Smooth muscle cell of the pulmonary artery (primary cell): ENCODE results near the gene ZBTB39. TPM values are rescaled to one million over a fixed set of nuclear protein-coding genes. Genes with fewer than 3 reads are reported as not detected.

Experiments
- total RNA-seq: library from RNA; depleted of rRNA; stranded (reverse); fragments of >200 nt; gene quantifications from 2 replicates; pipeline ENCODE4 v1.2.3, GENCODE V29; 2014

Gene ZBTB39, protein sequence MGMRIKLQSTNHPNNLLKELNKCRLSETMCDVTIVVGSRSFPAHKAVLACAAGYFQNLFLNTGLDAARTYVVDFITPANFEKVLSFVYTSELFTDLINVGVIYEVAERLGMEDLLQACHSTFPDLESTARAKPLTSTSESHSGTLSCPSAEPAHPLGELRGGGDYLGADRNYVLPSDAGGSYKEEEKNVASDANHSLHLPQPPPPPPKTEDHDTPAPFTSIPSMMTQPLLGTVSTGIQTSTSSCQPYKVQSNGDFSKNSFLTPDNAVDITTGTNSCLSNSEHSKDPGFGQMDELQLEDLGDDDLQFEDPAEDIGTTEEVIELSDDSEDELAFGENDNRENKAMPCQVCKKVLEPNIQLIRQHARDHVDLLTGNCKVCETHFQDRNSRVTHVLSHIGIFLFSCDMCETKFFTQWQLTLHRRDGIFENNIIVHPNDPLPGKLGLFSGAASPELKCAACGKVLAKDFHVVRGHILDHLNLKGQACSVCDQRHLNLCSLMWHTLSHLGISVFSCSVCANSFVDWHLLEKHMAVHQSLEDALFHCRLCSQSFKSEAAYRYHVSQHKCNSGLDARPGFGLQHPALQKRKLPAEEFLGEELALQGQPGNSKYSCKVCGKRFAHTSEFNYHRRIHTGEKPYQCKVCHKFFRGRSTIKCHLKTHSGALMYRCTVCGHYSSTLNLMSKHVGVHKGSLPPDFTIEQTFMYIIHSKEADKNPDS
- 4.5 and 5.9 TPM in 2 replicates for total RNA-seq

DNA sequence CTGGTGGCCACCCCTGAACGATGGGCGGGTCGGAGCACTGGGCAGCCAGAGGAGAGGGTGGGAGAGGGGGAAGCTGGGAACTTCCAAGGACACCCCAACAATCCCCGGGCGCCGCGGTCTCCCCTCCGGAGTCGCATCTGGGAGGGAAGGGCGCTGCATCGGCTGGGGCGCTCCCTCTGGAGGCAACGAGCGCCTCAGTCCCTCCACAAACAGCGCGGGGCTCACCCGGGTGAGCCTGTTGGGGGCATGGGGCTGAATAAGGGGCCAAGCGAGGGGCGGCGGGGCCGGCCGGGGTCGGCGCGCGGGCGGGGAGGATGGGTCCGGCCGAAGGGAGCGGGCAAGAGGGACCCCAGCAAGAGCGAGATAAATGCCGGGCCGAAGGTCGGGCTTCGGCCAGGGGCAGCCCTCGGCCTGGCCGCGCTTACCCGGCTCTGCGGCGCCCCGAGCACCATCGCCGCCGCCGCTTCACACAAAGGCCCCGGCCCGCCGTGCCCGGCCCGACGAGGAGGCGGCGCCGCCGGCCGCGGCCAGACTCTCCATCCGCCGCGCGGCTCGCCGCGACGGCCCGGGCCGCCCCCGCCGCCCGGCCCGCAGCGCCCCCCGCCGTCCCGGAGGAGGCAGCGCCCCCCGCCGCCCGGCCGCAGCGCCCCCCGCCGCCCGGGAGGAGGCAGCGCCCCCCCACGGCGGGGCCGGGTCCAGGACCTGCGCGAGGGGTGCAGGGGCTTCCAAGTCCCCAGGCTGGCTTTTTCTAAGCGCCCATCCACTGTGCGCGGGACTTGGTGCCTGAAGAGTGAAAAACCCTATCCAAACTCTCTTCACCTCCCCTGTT, at the start of gene ZBTB39:
Gene ZBTB39, minus strand, starts transcription at position 567 of the 829 bp plus-strand sequence. CDS start 1,629 bp downstream, outside the sequence.

GRCh38 chr12:57049890-57050289, 43.5 kb upstream of the ZBTB39 start, which contains the start of gene MYO1A:
Gene MYO1A, minus strand, starts transcription at chr12:57050129. Its CDS starts 1,806 bp downstream, at chr12:57048323.

DNA sequence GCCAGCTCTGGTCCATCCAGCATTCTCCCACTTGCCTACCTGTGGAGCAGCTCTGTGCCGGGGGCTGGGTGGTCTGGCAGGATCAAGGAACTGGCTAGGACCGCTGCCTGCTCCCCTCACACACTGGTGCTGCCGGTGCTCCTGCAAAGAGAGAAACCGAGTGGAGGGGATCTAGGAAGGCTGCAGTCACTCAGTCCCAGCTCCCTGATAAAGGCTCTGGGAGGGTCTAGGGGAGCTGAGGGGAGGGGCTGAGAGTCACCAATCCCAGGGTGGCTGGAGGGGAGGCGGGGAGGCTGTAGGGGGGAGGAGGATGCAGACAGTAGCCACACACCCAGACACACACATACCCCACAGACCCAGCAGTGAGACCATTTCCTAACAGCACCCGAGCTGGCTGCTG, 10.0 kb upstream of the ZBTB39 start, which contains the start of gene TAC3:
Gene TAC3, minus strand, starts transcription at position 182 of the 400 bp plus-strand sequence. CDS start 732 bp downstream, outside the sequence.

DNA sequence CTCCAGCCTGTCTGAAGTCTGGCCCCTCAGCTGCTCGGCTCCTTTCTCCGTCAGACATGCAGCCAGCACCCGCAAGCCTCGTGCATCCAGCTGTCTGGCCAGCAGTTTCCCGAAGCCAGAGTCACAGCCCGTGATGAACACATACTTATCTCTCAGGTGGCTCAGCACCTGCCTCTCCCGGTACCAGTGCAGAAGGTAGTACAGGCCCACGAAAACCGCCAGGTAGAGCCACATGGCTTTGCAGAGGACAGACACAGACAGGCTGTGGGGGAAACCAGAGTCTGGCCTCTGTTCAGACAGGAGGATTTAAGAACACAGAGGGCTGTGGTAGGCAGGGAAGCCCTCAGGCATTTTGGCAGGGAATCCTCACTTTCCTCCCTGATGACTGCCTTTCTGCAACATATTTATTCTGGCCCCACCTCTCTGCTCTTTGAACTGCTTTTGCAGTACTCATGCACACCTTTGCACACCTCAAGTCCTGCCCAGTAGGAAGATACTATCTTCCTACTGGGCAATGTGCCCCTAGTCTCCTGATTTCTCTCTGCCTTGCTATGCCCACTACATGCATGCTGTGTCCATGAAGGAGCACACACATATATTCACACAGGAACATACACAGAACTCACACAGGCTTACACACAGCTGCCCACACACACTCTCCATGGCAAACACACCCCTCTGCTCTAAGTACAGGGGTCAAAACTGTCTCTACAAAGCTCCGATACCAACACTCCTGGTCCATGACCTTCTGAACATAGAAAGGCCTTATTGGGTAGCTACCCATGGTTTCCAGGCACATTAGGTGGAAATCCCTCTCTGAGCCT, 48.9 kb downstream of the ZBTB39 start, which contains the start of gene RDH16:
Gene RDH16, minus strand, starts transcription at position 380 of the 824 bp plus-strand sequence. Its CDS starts 146 bp downstream, at position 234.

Other genes with a start within 250 kb of the ZBTB39 start
- gene HSD17B6, start 243.2 kb downstream of the ZBTB39 start, total RNA-seq: 0.65 and 1.1 TPM in 2 replicates
- not detected in 2 replicates for gene SDR9C7, start 72.1 kb downstream of the ZBTB39 start, total RNA-seq
- gene RDH16, start 48.9 kb downstream of the ZBTB39 start, total RNA-seq: 0.13 and 0.17 TPM in 2 replicates
- not detected in 2 replicates for gene TAC3, start 10.0 kb upstream of the ZBTB39 start, total RNA-seq
- under 0.01 and 0.53 TPM in 2 replicates for gene MYO1A, start 43.6 kb upstream of the ZBTB39 start, total RNA-seq
- 6.6 and 9.9 TPM in 2 replicates for gene NEMP1, start 72.2 kb upstream of the ZBTB39 start, total RNA-seq
- 47.2 and 51.8 TPM in 2 replicates for gene NAB2, start 82.6 kb upstream of the ZBTB39 start, total RNA-seq
- 104 and 110 TPM in 2 replicates for gene STAT6, start 104.8 kb upstream of the ZBTB39 start, total RNA-seq
- 1,272 and 1,561 TPM in 2 replicates for gene LRP1, start 121.9 kb upstream of the ZBTB39 start, total RNA-seq
- 0.20 TPM in 1 of 2 replicates, not detected in the other for gene LRP1-AS, start 141.1 kb upstream of the ZBTB39 start, total RNA-seq
- gene NXPH4, start 210.2 kb upstream of the ZBTB39 start, total RNA-seq: 28.2 and 49.1 TPM in 2 replicates
- gene SHMT2, start 223.2 kb upstream of the ZBTB39 start, total RNA-seq: 235 and 319 TPM in 2 replicates
- 0.26 and 0.33 TPM in 2 replicates for gene STAC3, start 244.6 kb upstream of the ZBTB39 start, total RNA-seq